KMS-11 (cell line): ENCODE results near the gene ARMC5.

Experiments
- H2AFZ ChIP-seq: fragments of 200-600 bp; sonication (generic); 2 replicates; pipeline ENCODE4 v1.6.1; 2016; ENCODE audit warnings: antibody characterized with exemption, mixed run types, low read depth
- H3K27ac ChIP-seq: fragments of 200-600 bp; sonication (generic); 2 replicates; pipeline ENCODE4 v1.6.1; 2016; ENCODE audit warnings: mild to moderate bottlenecking, mixed run types
- H3K27me3 ChIP-seq: fragments of 200-600 bp; sonication (generic); 2 replicates; pipeline ENCODE4 v1.6.1; 2017; ENCODE audit warnings: mild to moderate bottlenecking, low read depth, mixed run types, moderate library complexity; ENCODE audit not compliant: insufficient read depth
- H3K36me3 ChIP-seq: fragments of 200-600 bp; sonication (generic); 2 replicates; pipeline ENCODE4 v1.6.1; 2017; ENCODE audit warnings: mild to moderate bottlenecking, mixed run types; ENCODE audit not compliant: insufficient read depth
- H3K4me1 ChIP-seq: fragments of 200-600 bp; sonication (generic); 2 replicates; pipeline ENCODE4 v1.6.1; 2016; ENCODE audit warnings: mild to moderate bottlenecking, low read depth, mixed run types; ENCODE audit not compliant: poor library complexity, severe bottlenecking
- H3K4me2 ChIP-seq: fragments of 200-600 bp; sonication (generic); 2 replicates; pipeline ENCODE4 v1.7.0; 2016; ENCODE audit warnings: mild to moderate bottlenecking, mixed run types
- H3K4me3 ChIP-seq: fragments of 200-600 bp; sonication (generic); IDR thresholded peaks from 2 replicates; pipeline ENCODE4 v1.6.1; 2017; ENCODE audit warnings: low read depth, low read length, mixed read lengths; ENCODE audit not compliant: insufficient read depth
- H3K79me2 ChIP-seq: fragments of 200-600 bp; sonication (generic); 2 replicates; pipeline ENCODE4 v1.6.1; 2016; ENCODE audit warnings: low read depth, mixed run types; ENCODE audit not compliant: insufficient read depth
- H3K9ac ChIP-seq: fragments of 200-600 bp; sonication (generic); 2 replicates; pipeline ENCODE4 v1.6.1; 2016; ENCODE audit warnings: mild to moderate bottlenecking, mixed run types
- H4K20me1 ChIP-seq: fragments of 200-600 bp; sonication (generic); 2 replicates; pipeline ENCODE4 v1.6.1; 2016; ENCODE audit warnings: mild to moderate bottlenecking, mixed run types; ENCODE audit not compliant: insufficient read depth
- CTCF ChIP-seq: fragments of 200-600 bp; sonication (generic); conservative IDR thresholded peaks from 2 replicates; pipeline ENCODE4 v1.6.1; 2017; ENCODE audit warnings: low read depth, mild to moderate bottlenecking, antibody characterized with exemption, low read length, moderate library complexity, mixed read lengths

The ARMC5 gene

GRCh38 chr16:31458844-31459686 is at the start of gene ARMC5:
Gene ARMC5, plus strand, starts transcription at chr16:31459501. Its CDS starts 24 bp downstream, at chr16:31459525.
- no peak within 1 kb of the TSS for H3K4me3 ChIP-seq
- H3K27ac ChIP-seq, result peak within 1 kb of the TSS; percentile 90
- H3K79me2 ChIP-seq, result peaks cover 40% of the 10 kb centered on the region
- peak within 1 kb of the TSS; percentile 90 for H3K9ac ChIP-seq
- peak within 1 kb of the TSS; percentile 45 for H2AFZ ChIP-seq
- H3K4me2 ChIP-seq, result peak within 1 kb of the TSS; percentile 86
- H3K27me3 ChIP-seq, result no peaks in the 10 kb centered on the region
- H3K36me3 ChIP-seq, result no peaks in the 10 kb centered on the region
- peaks cover 24% of the 10 kb centered on the region for H3K4me1 ChIP-seq
- no peaks in the 10 kb centered on the region for H4K20me1 ChIP-seq
- peak; percentile 73 for TF ChIP-seq CTCF

- Histone ChIP-seq H2AFZ (no peak overlapping the region), H3K4me2 (no peak overlapping the region), H3K27me3 (no peaks in the 10 kb centered on the region), H3K36me3 (no peaks in the 10 kb centered on the region), H3K9ac (no peak overlapping the region), H3K4me1 (no peaks in the 10 kb centered on the region), H3K79me2 (no peaks in the 10 kb centered on the region), H4K20me1 (no peaks in the 10 kb centered on the region), H3K4me3 (no peak overlapping the region), H3K27ac (no peak overlapping the region)
- no peak for TF ChIP-seq CTCF
These were observed 49.2 kb upstream of the ARMC5 start for GRCh38 chr16:31410082-31410481.

- Histone ChIP-seq H3K79me2 (no peaks in the 10 kb centered on the region), H3K36me3 (no peaks in the 10 kb centered on the region), H3K4me2 (no peak overlapping the region), H3K9ac (no peak overlapping the region), H3K4me1 (no peaks in the 10 kb centered on the region), H2AFZ (no peak overlapping the region), H3K27me3 (no peaks in the 10 kb centered on the region), H3K27ac (no peak overlapping the region), H3K4me3 (no peak overlapping the region), H4K20me1 (no peaks in the 10 kb centered on the region)
- no peak for TF ChIP-seq CTCF
These were observed 48.1 kb upstream of the ARMC5 start for GRCh38 chr16:31411024-31411844.

- Histone ChIP-seq H3K36me3 (no peaks in the 10 kb centered on the region), H2AFZ (no peak overlapping the region), H3K27ac (no peak overlapping the region), H3K9ac (no peak overlapping the region), H3K79me2 (no peaks in the 10 kb centered on the region), H3K4me1 (no peaks in the 10 kb centered on the region), H3K4me3 (no peak overlapping the region), H3K27me3 (no peaks in the 10 kb centered on the region), H4K20me1 (no peaks in the 10 kb centered on the region), H3K4me2 (no peak overlapping the region)
- no peak for TF ChIP-seq CTCF
These were observed 46.6 kb upstream of the ARMC5 start for GRCh38 chr16:31412750-31413149.
